ENCODE data around the gene CXCL12.

The CXCL12 gene

DNA sequence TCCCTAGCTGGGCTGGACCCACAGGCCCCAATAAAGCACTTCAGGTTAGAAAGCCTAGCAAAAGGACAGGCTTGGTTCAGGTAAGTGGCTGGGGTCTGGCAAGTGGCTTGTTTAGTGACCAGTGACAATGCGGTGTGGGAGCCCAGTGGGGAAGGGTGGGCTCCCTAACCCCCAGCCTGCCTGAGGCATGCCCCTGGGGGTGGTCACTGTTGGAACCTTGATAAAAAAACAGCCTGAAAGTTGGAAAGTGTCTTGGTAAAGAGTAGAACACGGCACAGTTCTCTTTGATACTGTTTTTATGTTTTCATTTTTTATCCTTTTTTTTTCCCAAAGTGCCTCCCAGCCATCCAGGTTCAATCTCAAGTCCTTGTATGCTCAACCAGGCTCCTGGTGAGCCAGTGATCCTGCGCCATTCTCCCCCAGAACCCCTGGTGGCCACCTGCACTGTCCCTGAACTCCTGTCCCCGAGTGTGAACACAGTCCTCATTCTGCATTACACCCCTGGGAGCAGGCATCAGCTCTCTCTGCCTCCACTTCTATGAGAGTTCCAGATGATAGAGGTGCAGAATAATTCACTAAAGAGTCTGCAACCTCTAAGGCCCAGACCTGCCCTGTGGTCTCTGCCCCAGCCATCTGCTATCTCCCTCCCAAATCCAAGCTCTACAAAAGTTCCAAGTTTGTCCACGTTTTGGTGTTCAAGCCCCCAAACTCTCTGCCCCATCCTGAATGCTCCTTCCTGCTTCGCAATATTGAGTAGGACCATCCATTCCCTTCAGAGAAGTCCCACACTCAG is 15.0 kb upstream of the CXCL12 start:
- no peak for DNase-seq (ENCODE audit: low read depth in 1 of 2, low spot score in 1 of 2)

DNA sequence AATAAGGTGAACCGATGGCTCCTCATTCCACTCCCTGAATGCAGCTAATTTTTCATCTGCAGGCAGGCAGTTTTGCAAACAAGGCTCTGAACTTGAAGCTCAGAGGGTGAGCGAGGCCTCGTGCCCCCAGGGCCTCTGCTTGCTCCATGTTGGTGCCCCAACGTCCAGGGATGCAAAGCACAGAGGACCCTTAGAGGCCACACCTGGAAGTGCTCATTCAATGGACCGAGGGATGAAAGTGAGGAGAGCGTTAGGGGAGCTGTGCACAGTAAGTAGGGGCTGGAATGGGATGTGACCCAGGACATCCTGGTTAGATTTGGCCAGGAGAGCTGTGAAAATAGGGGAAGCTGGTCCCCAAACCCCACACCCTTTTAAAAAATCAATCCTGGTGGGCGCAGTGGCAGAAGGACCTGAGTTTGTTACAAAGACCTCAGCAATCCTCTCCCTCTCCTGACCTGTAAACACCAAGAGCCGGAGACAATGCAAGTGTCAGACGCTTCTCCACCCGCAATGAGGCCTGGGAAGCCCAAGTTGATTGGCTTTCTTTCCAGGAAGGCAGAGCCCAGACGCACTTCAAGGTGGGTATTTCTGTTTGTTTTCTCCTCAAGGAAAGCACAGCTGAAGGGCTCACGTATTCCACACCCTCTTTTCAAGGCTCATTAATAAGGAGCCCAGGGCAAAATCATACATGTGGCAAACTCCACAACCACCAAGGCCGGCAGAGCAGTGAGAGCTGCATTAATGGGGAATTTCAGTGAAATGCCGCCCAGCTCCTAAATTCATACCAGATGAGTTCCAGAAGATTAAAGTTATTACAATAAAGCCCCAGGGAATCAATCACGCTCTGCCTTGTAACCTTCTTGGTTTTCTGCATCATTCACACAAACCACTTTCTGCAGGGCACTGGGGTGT is 14.1 kb upstream of the CXCL12 start:
- no peak for DNase-seq (ENCODE audit: low read depth in 1 of 2, low spot score in 1 of 2)

DNA sequence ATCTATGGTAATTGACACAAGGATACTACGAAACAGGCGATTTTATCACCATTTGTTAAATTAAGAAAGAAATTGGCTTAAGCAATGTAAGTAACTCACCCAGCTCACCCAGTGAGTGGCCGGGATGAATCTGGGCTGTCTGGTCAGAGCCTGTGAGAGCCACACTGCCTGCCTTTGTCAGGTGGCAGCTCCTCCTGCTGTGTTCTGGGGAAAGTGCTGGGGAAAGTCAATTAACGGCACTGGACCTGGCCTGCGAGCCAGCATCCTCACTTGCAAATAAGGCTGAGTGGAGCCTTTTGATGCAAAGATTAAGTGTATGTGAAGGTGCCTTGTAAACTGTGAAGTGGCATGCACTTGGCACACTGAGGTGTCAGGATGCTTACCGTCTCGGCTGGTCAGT is 13.4 kb upstream of the CXCL12 start:
- no peak for DNase-seq (ENCODE audit: low read depth in 1 of 2, low spot score in 1 of 2)

DNA sequence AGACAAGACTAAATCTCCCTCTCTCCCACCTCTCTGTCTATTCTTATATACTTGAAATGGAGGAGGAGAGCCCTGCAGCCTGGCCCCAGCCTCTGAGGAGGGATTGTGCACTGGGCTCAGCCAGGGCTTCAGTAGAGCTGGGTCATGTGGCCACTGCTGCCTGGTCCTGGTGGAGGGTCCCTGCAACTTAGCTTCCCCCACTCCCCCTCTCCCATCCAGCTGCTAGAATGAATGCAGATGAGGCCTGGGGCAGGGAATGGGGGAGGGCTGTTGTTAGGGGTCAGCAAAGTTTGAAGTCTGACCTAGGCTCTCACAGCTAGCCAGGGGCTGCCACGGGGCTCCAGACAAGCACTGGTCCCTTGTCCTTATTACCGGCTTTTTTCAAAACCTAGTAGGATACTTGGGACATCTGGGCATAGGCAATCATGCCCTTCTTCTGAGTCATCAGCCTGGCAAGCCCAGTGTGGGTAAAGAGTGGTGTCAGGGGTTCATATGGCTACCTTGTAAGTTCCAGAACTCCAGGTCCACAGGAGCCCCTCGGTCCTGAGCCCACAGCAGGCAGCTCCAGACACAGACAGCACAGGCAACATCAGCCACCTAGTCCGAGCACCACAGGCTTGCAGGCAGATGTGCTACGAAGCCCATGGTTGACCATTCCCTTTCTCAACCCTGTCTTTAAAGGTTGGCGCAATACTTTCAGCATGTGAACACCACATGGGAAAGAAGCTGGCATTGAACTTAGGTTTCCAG is 12.8 kb upstream of the CXCL12 start:
- DNase-seq (ENCODE audit: low read depth in 1 of 2, low spot score in 1 of 2) = no peak

DNA sequence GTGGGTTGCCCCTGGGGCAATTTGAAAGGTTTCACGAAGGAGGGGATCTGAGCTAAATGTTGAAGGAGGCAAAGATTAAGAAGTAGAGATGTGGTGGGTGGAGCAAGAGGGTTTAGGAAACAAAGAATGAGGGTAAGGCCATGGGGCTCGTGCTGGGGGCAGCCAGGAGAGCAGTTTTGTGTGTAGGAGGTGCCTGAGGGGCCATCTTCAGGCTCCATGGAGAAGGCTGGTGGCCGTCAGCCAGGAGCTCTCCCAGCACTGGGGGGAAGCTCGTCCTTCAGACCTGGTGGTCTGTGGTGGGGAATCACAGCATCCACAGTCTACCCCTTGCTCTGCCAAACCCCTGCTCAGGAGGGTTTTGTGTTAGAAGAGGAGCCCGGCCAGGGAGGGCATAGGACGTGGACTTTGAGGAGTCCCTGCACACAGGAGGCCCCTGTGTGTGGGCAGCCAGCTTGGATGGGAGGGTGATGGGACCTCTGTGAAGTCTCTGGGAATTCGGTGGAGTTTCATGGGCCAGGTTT is 11.8 kb upstream of the CXCL12 start:
- no peak for DNase-seq (ENCODE audit: low read depth in 1 of 2, low spot score in 1 of 2)

DNA sequence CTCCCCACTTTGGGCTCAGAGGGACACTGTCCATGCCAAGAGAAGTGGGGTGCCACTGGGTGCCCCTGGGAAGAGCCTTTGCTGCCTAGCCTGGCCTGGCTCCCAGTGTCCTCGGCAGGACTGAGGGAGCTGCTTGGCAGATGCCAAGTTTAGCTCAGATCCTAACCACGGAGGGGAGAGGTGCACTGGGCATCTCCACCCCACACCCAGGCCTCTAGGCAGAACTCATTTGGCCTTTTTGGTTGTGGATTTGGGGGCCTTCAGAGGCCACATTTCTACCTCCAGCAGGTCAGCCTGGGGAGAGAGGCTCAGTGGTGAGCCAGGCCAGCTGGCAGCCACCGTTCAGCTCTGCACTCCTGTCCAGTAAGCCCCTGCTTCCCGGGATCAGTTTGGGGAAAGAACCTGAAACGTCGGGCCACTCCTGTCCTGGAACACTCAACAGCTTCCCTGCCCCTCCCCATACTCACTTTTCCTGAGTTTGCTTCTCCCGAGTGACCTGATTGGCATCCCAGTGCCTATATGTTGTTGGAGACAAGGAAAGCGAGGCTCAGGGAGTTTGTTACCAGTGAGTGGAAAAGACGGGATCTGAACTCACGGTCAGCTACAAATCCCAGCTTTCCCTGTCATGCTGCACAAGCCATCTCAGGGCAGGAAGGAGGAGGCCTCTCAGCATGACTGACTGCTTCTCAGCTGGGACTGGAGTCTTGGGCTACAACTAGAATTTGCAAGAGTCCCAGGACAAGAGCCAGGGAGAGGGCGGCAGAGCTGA is 11.2 kb upstream of the CXCL12 start:
- DNase-seq (ENCODE audit: low read depth in 1 of 2, low spot score in 1 of 2) = no peak

DNA sequence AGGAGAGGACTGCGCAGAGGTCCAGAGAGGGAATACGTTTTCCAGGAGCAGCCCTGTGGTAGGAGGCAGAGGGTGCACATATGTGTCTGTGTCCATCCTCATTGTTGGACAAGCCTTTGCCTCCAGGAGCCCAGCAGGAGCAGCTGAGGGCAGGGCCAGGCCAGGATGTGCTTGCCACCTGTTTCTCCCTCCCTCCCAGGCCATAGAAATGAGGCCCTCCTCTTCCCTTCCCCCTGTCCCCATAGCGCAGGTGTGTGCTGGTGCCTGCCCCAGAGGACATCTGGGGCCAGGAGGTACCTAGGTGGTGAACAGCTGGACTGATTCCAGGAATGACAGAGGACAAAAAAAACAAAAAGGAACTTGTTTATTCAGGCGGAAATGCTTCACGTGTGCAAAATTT is 10.5 kb upstream of the CXCL12 start:
- DNase-seq (ENCODE audit: low read depth in 1 of 2, low spot score in 1 of 2) = no peak

DNA sequence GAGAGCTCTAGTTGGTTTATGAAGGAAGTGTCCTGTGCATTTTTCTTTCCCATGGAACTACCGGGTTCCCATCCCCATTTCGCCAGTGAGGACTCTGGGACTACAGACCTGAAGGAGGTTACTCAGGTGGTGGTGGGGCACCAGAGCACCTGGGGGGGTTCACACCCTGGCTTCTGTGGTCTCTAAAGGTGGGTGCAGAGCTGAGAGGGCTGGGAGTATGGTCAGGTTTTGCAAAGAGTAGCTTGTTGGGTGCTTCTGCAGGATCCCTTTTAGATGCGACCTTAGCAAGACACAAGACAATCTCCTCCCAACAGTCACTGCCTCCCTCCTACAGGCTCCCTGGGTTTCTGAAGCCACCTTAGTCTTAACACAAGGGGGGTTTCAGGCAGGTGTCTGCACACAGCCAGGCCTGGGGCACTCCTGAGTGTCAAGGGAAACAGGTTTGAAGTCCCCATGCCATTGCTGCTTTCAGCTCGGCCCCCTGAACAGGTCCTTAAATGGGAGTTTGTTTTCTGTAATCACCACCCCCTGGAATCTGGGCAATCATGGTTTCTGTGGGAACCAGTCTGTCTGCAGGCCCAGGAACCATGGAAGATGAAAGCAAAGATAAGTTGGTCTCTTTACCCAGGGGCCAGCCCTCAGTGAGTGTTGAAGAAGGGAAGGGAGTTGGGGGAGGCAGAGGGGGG is 9.9 kb upstream of the CXCL12 start:
- DNase-seq (ENCODE audit: low read depth in 1 of 2, low spot score in 1 of 2) = no peak

DNA sequence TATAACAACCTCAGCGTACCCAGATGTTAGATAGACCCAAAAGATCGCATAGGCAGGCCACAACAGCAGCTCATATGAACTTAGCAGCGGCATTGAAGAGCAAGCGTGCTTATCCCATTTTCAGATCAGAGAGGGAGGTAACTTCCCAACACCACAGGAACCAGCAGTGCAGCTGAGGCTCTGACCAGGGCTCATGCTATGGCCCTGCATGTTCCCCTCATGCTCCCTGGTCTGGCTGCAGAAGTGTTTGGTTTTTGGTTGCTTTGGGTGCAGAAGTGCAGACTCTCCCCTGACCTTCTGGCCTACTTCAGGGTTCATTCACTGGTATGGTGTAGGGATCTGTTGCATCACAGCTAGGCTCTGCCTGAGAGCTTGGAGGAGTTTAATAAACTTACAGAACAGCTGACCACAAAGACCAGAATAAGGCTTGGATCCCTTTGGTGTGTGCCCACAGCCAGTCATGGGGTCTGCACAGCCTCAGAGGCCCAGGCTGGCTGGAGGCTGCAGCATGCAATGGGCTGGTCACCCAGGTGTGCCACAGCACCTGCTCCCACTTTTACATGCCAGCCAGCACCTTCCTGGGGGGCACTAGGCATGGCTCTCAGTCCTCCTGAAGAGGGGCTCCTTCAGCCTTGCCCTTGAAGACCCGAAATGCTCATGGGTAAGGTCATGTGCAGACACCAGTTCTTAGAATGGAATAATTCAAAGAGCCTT is 9.1 kb upstream of the CXCL12 start:
- DNase-seq (ENCODE audit: low read depth in 1 of 2, low spot score in 1 of 2) = no peak

DNA sequence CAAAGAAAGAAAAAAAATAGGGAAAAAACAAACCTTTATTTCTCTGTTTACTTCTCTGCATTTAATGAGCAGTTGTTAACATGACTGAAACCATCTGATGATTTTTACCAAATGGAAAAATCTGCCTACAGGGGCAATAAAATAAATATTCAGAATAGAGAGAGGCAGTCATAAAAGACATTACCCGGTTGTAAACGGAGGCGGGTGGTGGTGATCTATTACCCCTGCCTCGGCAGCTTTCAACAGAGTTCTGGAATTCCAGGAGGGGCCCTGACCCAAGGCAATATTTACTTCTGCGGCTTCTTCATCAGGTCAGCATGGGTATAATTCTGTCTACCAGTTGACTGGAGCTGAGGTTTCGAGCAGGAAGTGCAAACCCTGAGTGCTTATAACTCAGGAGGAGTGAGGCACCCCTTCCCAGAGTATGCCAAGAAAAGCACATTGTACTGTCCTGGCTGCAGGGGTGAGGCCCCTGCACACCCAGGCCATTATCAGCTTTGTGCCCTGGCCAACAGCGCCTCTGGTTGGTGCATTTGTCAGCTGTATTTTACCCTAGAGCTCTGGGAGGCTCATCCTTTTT is 8.2 kb upstream of the CXCL12 start:
- no peak for DNase-seq (ENCODE audit: low read depth in 1 of 2, low spot score in 1 of 2)

DNA sequence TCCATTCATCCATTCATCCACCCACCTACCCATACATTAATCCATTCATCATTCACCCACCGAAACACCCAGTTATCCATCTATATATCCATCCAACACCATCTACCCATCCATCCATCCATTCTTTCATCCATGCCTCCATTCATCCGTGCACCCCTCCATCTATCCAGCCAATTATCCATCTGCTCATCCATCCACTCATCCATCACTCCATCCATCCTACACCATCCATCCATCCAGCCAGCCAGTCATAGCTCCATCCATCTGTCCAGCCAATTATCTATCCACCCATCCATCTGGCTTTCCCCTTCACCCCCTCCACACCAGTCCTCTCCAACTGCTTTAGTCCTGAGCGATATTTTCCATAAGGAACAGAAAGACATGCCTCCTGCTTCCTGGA is 7.5 kb upstream of the CXCL12 start:
- DNase-seq (ENCODE audit: low read depth in 1 of 2, low spot score in 1 of 2) = no peak

DNA sequence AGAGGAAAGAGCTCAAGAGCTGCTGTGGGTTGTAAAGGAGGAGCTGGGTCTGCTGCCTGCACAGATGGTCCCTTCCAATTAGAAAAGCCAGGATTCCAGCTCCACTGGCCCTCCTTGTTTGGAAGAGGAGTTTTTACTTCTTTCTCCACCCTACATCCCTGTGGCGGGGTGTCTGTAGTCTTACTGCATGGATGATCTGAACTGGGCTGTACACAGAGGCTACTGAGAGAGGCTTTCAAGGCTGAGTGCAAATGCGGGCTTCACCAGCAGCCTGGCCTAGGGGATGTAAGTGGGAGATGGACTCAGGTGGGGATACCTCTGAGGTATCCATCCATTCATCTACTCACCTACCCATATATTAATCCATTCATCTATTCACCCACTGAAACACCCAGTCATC is 7.1 kb upstream of the CXCL12 start:
- no peak for DNase-seq (ENCODE audit: low read depth in 1 of 2, low spot score in 1 of 2)

DNA sequence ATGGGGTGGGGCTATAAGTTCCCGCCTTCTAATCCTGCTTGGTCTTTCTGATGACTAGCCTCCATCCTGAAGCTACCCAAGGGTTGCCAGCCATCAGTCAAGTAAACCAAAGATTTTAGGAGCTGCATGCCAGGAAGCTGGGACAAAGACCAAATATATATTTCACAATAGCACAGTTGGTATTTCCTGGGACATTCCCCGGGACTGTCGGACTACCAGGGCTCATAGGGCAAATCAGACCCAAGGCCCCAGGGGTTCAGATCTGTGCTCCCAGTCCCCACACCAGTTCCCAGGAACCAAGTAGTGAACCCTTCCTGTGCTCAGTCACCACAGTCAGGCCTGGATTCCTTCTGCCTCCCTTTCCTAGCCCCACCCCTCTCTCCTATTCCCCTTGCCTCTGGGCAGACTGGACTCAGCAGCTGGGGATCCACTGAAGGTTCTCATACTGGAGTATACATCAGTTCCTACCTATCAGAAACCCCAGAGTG is 5.7 kb upstream of the CXCL12 start:
- no peak for DNase-seq (ENCODE audit: low read depth in 1 of 2, low spot score in 1 of 2)

DNA sequence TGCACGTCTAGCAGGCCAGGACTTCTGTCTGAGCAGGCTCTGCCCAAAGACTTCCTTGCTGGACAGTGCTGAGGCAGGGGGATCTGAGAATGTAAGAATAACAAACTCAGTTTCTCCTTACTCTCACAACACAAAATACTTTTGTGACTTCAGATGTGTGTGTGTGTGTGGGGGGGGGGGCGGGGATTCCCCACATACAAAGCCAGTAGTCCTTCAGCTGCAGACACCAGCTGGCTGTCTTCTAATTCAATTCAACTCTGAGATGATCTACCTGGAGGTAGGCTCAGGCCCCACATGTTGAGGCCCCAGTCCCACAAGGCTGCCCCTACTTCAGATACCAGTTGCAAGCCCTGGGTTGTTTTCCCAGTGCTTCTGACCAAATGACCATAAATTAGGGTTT is 4.7 kb upstream of the CXCL12 start:
- DNase-seq (ENCODE audit: low read depth in 1 of 2, low spot score in 1 of 2) = no peak

DNA sequence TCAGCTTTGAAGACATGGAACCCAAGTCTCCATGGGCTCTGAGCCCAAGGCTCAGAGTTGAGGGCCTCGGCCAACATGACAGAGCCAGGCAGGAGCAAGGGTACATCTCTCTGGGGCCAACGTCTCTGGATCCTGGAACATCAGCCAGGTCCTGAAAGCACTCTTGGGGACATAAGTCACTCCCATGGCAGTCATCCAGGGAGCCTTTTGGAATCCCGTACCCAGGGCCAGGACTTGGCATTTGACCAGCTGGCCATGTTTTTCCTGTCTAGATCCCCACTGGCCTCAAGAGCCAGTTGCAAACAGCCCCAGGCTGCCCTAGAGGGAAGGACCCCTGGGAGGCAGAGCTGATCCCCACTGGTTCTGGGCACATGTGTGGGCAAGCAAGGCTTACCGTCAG is 4.3 kb upstream of the CXCL12 start:
- no peak for DNase-seq (ENCODE audit: low read depth in 1 of 2, low spot score in 1 of 2)

DNA sequence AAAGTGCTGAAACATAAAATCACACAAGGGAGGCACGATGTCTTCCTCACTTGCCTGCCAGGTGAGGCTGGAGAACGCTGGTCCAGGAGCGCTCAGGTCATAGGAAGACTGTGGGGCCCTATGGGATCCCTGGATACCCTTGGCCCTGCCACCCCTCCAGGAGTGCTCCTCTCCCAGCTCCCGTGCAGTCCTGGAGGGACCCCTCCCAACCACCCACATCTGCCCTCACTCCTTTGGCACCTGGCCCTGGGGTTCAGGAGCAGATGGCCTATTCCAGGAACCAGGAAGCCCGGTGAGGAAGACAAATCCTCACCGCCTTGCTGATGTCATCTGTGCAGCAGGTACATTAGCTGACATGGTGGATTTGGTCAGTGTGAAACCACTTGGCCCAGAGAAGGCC is 3.7 kb upstream of the CXCL12 start:
- no peak for DNase-seq (ENCODE audit: low read depth in 1 of 2, low spot score in 1 of 2)

DNA sequence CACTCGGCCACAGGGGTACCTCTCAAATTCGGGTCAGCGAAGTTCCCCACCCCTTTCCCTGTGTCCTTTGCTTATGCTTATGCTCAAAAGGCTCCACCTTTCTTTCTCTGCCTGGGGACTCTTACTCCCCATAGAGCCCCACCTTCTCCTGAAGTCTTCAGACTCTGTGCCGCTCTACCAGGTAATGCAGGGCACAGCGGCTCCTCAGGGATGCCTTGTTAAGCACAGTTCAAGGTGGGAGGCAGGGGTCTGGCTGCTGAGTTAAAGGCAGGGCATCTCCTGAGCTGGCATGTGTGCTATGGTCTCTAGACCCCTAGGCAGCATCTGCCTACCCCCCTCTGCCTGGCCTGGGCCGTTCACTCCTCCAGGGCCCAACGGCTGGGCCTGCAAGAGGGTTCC is 3.0 kb upstream of the CXCL12 start:
- DNase-seq (ENCODE audit: low read depth in 1 of 2, low spot score in 1 of 2) = no peak

DNA sequence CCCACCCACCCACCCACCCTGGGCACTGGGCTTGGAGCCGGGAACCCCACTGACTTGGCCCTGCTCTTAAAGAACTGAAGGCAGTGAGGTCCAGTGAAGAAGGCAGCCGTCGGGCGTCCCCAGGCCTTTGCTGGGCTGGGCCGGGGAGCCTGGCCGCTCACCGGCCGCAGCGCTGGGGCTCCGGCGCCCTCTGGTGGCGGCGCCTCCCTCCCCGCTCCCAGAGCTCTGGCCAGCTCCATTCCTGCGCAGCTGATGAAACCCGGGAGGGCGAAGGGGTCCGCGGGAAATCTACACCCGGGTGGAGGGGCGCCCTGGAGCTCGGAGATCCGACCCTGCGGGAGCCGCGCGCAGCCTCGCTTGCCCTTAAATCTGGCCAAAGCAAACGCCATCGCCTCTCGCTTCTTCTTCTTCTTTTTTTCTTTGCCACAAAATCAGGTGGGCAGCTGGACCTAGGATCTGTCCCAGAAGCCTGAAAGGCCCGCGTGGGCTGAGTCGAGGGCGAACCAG is 1.7 kb upstream of the CXCL12 start:
- peak in 1 of 2 donors; percentile 18 for DNase-seq (ENCODE audit: low read depth in 1 of 2, low spot score in 1 of 2)
